RWPE2 (cell line): ENCODE data around the gene NR2F1.
A peak's percentile ranks its signal among the peaks of the same experiment; 100 is the strongest.

Experiments used
- ATAC-seq: fragments of 200-7000 bp; cut with Tn5 transposase; 3 replicates; pipeline ENCODE4 v1.9.1; 2021; ENCODE audit warnings: low read depth
- DNase-seq: peaks from one replicate; pipeline ENCODE4 v3.0.0-alpha.2; 2020; ENCODE audit warnings: low spot score
- H3K27ac ChIP-seq: fragments of 450-650 bp; 2 replicates; pipeline ENCODE4 v1.5.1; 2017; ENCODE audit warnings: mild to moderate bottlenecking; ENCODE audit not compliant: poor library complexity, severe bottlenecking
- H3K27me3 ChIP-seq: fragments of 250-450 bp; sonication (Bioruptor Pico); 2 replicates; pipeline ENCODE4 v1.5.1; 2021; ENCODE audit warnings: mild to moderate bottlenecking, moderate library complexity; ENCODE audit not compliant: insufficient read depth, poor library complexity, severe bottlenecking
- H3K36me3 ChIP-seq: fragments of 250-450 bp; sonication (Bioruptor Pico); 2 replicates; pipeline ENCODE4 v1.5.1; 2020; ENCODE audit warnings: low read depth, mild to moderate bottlenecking, moderate library complexity
- H3K4me1 ChIP-seq: fragments of 250-450 bp; sonication (Bioruptor Pico); 2 replicates; pipeline ENCODE4 v1.5.1; 2021; ENCODE audit warnings: mild to moderate bottlenecking, moderate library complexity; ENCODE audit not compliant: insufficient read depth, poor library complexity, severe bottlenecking
- H3K4me3 ChIP-seq: fragments of 250-450 bp; sonication (Bioruptor Pico); 2 replicates; pipeline ENCODE4 v1.5.1; 2021; ENCODE audit warnings: mild to moderate bottlenecking, moderate library complexity; ENCODE audit not compliant: severe bottlenecking
- H3K9me3 ChIP-seq: fragments of 250-450 bp; sonication (Bioruptor Pico); 2 replicates; pipeline ENCODE4 v1.5.1; 2021; ENCODE audit warnings: mild to moderate bottlenecking, moderate library complexity; ENCODE audit not compliant: severe bottlenecking
- TF ChIP-seq, protein P1 (sequence below): fragments of 450-650 bp; IDR thresholded peaks from one replicate; pipeline ENCODE4 v1.5.1; 2017; ENCODE audit warnings: mild to moderate bottlenecking, moderate library complexity; ENCODE audit not compliant: poor library complexity, severe bottlenecking

The NR2F1 gene

DNA sequence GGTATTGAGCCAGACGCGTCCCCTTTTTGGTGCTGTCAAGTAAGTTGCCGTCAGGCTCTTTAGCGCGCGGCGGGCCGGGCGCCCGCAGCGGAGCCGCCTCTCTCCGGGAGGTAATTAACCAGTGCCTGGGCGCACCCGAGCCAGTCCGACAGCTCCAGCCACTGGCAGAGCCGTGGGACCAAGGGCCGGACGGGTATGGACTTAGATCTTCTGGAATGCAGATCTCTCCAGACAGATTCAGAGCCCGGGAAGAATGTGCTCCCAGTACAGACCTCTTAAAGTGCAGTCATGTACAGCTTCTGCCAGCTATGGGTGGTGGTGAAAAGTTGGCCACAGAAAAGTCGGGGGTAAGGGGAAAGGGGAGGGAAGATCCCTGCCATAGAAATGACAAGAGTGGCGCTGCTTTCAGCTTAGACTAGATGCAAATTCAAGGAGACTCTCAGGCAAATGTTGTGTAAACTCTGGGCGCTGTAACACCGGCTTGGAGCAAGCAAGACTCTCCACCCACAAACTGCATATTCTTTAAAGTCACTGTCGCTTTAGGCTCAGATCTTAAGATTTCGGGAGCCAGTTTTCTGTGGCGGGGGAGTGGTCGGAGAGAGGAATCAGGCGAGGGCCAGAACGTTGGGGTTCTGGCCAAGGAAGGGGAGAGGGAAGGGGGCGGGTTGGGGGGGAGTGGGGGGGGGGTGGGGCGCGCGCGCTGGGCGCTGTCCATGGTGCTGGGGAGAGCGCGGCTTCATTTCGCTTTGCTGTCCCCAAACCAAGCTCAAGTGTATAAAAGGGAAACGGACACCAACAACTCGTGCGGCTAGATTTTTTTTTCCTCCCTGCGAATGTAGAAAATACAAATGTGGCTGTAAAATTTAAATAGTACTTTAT lies 29.2 kb downstream of the NR2F1 start:
- DNase-seq (no peak), ATAC-seq (peak; percentile 38)
- Histone ChIP-seq H3K4me1 (no peaks in the 10 kb centered on the region), H3K27me3 (peaks cover 78% of the 10 kb centered on the region), H3K27ac (no peak overlapping the region), H3K36me3 (no peaks in the 10 kb centered on the region), H3K4me3 (no peak overlapping the region), H3K9me3 (no peaks in the 10 kb centered on the region)
- TF ChIP-seq, protein P1, sequence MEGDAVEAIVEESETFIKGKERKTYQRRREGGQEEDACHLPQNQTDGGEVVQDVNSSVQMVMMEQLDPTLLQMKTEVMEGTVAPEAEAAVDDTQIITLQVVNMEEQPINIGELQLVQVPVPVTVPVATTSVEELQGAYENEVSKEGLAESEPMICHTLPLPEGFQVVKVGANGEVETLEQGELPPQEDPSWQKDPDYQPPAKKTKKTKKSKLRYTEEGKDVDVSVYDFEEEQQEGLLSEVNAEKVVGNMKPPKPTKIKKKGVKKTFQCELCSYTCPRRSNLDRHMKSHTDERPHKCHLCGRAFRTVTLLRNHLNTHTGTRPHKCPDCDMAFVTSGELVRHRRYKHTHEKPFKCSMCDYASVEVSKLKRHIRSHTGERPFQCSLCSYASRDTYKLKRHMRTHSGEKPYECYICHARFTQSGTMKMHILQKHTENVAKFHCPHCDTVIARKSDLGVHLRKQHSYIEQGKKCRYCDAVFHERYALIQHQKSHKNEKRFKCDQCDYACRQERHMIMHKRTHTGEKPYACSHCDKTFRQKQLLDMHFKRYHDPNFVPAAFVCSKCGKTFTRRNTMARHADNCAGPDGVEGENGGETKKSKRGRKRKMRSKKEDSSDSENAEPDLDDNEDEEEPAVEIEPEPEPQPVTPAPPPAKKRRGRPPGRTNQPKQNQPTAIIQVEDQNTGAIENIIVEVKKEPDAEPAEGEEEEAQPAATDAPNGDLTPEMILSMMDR: no peak

DNA sequence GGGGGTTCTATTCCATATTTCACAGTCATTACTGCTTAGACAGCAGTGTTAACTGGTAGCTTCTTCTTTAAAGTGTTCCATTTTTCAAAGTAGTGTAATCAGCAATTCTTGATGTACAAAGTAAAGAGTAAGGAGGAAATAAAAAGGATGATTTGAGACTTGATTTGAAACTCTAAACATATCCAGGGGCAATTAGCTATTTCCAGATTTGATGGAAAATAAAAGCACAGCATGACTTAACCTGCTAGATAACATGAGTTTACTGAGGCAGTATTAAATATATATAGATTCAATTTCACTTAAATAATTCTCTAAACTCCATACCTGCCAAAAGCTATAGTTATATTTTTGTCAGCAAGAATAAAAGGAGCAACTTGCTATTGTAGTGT lies 29.8 kb downstream of the NR2F1 start:
- ATAC-seq: no peak
- H3K4me3 ChIP-seq: no peak overlapping the region
- no peak for DNase-seq
- no peaks in the 10 kb centered on the region for H3K9me3 ChIP-seq
- TF ChIP-seq, protein P1: no peak
- no peaks in the 10 kb centered on the region for H3K36me3 ChIP-seq
- H3K27me3 ChIP-seq: peaks cover 72% of the 10 kb centered on the region
- no peak overlapping the region for H3K27ac ChIP-seq
- no peaks in the 10 kb centered on the region for H3K4me1 ChIP-seq

DNA sequence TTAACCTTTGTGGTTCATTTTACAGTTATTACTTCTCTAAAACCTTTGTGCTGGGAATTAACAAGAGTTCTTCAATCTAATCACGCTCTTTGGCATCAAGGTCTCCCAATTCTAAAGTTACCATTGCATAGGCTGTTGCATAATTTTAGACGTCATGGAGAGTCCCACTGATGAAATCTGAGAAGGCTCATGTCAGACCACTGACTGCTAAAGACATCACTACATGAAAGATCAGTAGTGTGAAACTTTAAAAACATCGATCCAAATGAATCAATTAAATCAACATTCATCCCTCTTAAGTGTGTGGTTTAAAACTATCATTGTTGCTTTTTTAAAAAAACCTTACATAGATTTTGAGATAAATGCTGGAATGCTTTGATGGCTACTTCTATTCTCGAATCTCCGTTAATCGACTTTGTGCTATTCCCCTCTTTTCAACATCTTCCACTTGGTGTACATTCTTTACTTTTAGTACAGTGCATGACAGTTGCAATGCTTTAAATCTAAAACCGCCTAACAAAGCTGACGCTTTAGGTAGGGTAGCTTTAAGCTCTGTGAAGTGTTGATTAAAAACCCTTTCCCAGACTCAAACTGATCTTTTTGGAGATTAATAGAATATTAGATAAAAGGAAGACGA lies 33.6 kb downstream of the NR2F1 start:
- Histone ChIP-seq H3K4me3 (no peak overlapping the region), H3K36me3 (no peaks in the 10 kb centered on the region), H3K27ac (no peak overlapping the region), H3K4me1 (no peaks in the 10 kb centered on the region), H3K9me3 (no peaks in the 10 kb centered on the region), H3K27me3 (peaks cover 34% of the 10 kb centered on the region)
- TF ChIP-seq, protein P1: no peak
- no peak for DNase-seq
- ATAC-seq: no peak

DNA sequence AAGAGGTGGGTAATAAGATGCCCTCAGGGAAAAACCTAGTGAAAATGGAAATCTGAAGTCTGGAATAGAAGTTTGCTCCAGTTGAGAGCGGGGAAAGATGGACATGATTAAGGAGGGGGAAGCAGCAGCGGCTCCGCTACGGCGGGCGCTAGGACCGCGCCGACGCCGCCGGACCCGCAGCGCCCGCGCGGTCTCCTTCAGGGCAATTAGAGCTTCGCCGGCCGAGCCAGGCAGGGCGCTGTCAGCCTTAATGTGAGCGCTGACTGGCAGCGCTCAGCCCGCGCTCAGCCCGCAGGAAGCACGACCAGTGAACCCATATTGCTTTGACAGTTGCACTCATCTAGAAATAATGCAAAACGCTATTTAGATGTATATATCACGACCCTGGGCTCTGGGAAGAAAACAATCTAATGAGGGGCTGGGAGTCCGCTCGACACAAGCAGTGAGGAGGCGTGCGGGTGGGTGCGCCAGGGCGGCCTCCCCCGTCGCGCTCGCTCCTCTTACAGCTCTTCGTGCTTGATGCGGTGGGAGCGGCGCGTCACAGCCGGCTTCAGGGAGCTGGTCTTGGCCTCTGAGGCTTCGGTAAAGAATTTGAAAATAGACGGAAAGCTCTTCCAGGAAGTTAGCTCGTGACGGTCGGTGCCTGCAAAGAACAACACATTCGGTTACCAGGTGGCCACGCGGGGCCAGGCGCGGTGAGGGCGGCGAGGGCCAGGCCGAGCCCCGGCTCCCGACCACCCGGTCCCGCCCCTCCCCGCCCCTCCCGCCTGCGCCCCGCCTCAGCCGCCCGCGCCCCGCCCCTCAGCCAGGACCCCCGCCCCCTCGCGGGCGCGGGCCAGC lies 37.7 kb downstream of the NR2F1 start:
- Histone ChIP-seq H3K27me3 (no peaks in the 10 kb centered on the region), H3K4me3 (peak overlapping the region; percentile 46), H3K36me3 (no peaks in the 10 kb centered on the region), H3K9me3 (no peaks in the 10 kb centered on the region), H3K27ac (peak overlapping the region; percentile 34), H3K4me1 (no peaks in the 10 kb centered on the region)
- TF ChIP-seq, protein P1: peak; percentile 37
- DNase-seq (no peak), ATAC-seq (peak; percentile 89)
